Activated effector memory CD4-positive, alpha-beta T cell treated with Interleukin-2 at 50 U/mL for 16 hours (primary cell): Measurements from ENCODE around the gene GAD2.
"Not testable (repeated sequence)": the region's sequence is repeated elsewhere in the genome, so short reads cannot be mapped to it uniquely, and the experiment has no call there.

Experiments
- DNase-seq: peaks from one replicate; pipeline ENCODE4 v3.0.0-alpha.2; 2020

The GAD2 gene

DNA sequence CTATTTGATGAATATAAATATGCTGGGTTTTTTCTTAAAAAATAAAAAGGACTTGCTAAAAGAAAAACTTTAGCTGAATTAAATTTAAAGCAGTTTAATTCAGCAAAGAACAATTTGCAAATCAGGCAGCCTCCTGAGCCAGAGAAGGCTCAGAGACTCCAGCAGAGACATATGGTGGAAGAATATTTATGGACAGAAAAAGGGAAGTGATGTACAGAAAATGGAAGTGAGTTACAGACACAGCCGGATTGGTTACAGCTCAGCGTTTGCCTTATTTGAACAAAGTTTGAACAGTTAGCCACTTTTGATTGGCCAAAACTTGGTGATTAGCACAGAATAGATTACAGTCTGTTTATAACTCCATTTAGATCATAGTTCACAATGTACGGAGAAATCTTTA lies 110.3 kb downstream of the GAD2 start:
- DNase-seq, result no peak

DNA sequence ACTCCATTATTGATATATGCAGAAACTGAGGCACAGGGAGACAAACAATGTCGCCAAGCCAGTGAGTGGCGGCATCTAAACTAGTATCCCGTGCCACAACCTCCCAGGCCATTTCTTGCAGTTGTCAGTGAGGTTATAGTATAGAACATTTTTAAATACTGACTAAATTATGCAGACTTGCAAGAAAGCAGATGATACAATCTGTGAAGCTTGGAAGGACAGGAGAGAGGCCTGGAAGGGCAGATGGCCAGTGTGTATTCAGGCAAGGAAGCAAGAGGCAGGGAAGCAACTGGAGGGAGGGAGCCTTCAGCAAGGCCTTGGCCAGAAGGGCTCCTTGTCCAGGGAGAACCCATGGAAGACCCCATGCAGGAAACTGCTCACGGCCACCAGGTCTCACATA lies 111.2 kb downstream of the GAD2 start:
- no peak for DNase-seq

DNA sequence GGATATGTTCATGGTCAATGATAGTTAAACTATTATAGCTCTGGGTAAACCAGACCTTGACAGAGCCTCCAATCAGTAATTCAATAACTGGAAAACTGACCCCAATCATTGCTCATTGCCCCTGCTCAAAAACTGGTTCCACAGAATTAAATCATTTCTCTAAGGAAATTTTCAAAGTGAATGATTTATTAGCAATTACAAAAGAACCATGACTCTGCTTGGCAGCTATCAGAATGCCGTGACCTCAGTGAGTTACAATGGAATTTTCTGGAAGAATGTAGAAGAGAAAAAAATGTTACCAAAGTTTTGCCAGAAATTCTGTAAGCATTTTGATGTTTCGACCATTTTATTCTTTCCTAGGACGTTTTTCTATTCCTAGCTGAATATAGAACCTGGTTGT lies 114.8 kb downstream of the GAD2 start:
- DNase-seq, result no peak

DNA sequence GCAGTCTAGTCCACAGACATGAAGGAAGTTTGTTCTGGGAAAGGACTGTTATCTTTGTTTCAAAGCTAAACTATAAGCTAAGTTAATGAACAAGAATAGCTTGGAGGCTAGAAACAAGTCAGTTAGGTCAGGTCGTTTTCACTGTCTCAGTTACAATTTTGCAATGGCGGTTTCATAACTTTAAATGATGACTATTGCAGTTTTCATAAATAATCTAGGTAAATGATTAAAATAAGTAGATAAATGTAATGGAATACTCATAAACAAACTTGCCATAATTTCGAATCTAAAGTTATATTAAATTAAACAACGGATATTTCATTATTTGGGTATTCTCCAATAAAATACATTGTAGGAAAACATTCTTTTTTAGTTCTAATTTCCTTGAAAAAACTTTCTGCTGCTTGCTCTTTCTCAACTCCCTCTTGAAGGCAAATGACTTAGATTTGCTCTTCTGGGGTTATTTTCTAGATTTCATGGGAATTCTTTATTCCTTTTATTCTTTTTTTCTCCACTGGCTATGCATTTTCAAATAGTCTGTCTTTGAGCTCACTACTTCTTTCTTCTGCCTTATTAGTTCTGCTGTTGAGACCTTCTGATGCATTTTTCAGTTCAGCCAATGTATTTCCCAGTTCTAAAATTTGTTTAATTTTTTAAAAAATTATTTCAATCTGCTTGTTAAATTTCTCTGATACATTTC lies 117.8 kb downstream of the GAD2 start:
- DNase-seq, result no peak

DNA sequence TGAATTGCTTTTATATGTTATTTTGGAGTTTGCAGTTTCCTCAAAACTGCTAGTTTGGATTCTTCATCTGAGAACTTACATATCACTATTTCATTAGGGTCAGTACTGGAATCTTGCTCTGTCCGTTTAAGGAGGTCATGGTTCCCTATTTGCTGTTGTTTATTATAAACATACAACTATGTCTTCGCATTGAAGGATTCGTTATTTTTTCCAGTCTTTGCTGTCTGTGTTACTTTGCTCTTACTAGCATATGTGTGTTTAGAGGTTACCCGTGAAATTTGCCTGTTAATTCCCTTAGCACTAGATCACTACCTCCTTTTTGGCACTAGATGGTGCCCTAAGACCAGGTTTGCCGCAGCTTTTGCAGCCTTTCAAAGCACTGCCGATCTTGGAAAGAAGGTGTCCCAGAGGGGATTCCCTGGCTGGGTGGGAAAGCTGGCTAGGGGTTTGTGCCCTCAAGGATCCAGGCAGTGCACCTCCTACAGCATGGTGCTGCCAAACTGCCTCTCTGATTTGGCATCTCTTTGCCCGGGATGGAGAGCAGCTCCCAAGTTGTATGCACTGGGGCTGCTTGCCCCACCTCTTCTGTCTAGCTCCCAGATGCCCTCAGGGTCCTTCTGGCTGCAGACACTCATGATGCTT lies 118.5 kb downstream of the GAD2 start:
- peak; percentile 44 for DNase-seq

DNA sequence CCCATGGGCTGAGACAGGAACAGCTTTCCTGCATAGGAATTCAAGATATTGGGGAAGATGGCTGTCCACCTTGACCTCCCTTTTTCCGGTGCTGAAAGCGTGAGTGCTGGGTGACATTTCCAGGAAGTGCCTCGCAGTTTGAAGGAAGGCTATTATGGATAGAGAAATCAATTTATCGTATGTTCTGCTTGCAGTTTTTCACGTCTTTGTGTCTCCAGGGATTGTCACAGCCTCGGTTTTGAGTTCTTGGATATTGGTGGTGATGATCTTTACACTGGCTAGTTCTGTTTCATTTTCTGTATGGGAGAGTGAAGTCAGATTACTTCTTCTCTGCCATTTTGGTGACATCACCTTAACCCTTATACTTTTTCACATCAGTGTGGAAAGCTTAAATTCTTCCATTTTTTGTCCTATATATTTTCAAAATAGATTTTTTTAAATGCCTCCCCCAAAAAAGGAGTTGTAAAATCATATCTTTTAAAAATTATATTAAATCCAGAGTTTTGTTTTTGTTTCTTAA lies 119.1 kb downstream of the GAD2 start:
- no peak for DNase-seq

DNA sequence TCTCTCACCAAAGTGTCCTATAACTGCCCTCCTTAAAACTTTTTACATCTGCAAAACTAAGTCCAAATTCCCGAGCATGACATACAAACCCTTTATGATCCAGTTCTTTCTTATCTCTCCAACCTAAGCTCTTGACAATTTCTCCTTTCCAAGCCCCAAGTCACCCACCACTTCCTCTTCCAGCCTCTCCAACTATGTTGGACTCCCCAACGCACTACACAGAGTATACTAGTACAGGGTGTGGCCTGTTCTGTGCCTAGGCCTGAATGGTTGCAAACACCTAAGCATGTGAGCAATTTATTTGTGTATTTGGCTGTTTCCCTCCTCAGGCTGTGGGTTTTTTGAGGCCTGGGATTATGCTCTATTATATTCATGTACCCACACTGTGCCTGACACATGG lies 120.4 kb downstream of the GAD2 start:
- no peak for DNase-seq

- no peak for DNase-seq
Measured at GRCh38 chr10:26341701-26342100, 125.1 kb downstream of the GAD2 start.

- DNase-seq, result not testable (repeated sequence)
Measured at GRCh38 chr10:26348821-26349417, 132.3 kb downstream of the GAD2 start.
